Left lung (tissue), 10 donors: ENCODE measurements around the gene CYB5D1. TPM values are rescaled to one million over a fixed set of nuclear protein-coding genes. Genes with fewer than 3 reads are reported as not detected.
A peak's percentile ranks its signal among the peaks of the same experiment; 100 is the strongest.

Experiments used
- ATAC-seq: fragments of 200-7000 bp; cut with Tn5 transposase; one replicate; pipeline ENCODE4 v1.9.1; 2020; ENCODE audit warnings: moderate library complexity
- DNase-seq, 4 donors: peaks; one replicate each; pipeline ENCODE4 v3.0.0-alpha.2; 2013 to 2020
- H3K27ac ChIP-seq, 2 donors: fragments of 200-600 bp; sonication (generic) in 1 of 2; one replicate each; pipeline versions ENCODE4 v1.5.0 to v1.8.0; 2020 to 2021
- H3K27me3 ChIP-seq, 2 donors: fragments of 200-600 bp; sonication (generic) in 1 of 2; one replicate each; pipeline versions ENCODE4 v1.5.0 to v1.8.0; 2020 to 2021
- H3K36me3 ChIP-seq, 2 donors: fragments of 200-600 bp; sonication (generic) in 1 of 2; one replicate each; pipeline versions ENCODE4 v1.5.0 to v1.8.0; 2020 to 2021
- H3K4me1 ChIP-seq, 2 donors: fragments of 200-600 bp; one replicate each; pipeline ENCODE4 v1.8.0; 2021
- H3K4me3 ChIP-seq, 2 donors: fragments of 200-600 bp; sonication (generic) in 1 of 2; one replicate each; pipeline versions ENCODE4 v1.5.0 to v1.8.0; 2020 to 2021; ENCODE audit warnings: mild to moderate bottlenecking in 1 of 2
- H3K9me3 ChIP-seq, 2 donors: fragments of 200-600 bp; sonication (generic) in 1 of 2; one replicate each; pipeline versions ENCODE4 v1.5.0 to v1.8.0; 2020 to 2021
- CTCF ChIP-seq, 2 donors: fragments of 200-600 bp; sonication (generic) in 1 of 2; IDR thresholded peaks; one replicate each; pipeline versions ENCODE4 v1.5.0 to v1.8.0; 2021; ENCODE audit warnings: antibody characterized with exemption in 2 of 2
- intact Hi-C, 2 donors: fragments of 100-400 bp; cut with DNase I; formaldehyde crosslinking; loops; one replicate each; pipeline versions ENCODE4 v1.11.2 to v1.14.2; 2022
- polyA plus RNA-seq, 6 donors: library from polyadenylated mRNA; unstranded; fragments of 120-200 nt; gene quantifications; one replicate each; pipeline ENCODE4 v1.2.1, GENCODE V29; 2013; ENCODE audit not compliant: insufficient read length in 6 of 6
- total RNA-seq, 2 donors: library from RNA; stranded (reverse); fragmentation: NEBNext Ultra II Directional; extraction: Animal tissue kit (Norgen Biotek cat#: 25700); gene quantifications; one replicate each; pipeline ENCODE4 v1.2.1, GENCODE V29; 2021
- donor health status: DM: no; HTN: yes; CAD: no.
- donor health status: DM: no; HTN: no; CAD: no.

The CYB5D1 gene
- total and polyA plus RNA-seq, 8 donors, result 9.8 to 25.8 (median 19.2) TPM

GRCh38 chr17:7848739-7849129 is 9.1 kb upstream of the CYB5D1 start:
- Histone ChIP-seq H3K27me3 (no peaks in the 10 kb centered on the region), H3K36me3 (peaks cover 0 to 87% of the 10 kb centered on the region in 2 donors), H3K27ac (no peak overlapping the region), H3K4me1 (peaks cover 9 to 58% of the 10 kb centered on the region in 2 donors), H3K9me3 (no peaks in the 10 kb centered on the region), H3K4me3 (no peak overlapping the region)
- intact Hi-C loops, result no loop called here
- no peak for TF ChIP-seq CTCF (IDR thresholded peaks at IDR 0.05)
- ATAC-seq, result no peak
- no peak for DNase-seq

GRCh38 chr17:7849130-7849750 is 8.6 kb upstream of the CYB5D1 start:
- no peak for DNase-seq
- no peaks in the 10 kb centered on the region for H3K27me3 ChIP-seq
- H3K4me1 ChIP-seq, result peaks cover 9 to 60% of the 10 kb centered on the region in 2 donors
- no peaks in the 10 kb centered on the region for H3K9me3 ChIP-seq
- peaks cover 0 to 93% of the 10 kb centered on the region in 2 donors for H3K36me3 ChIP-seq
- H3K27ac ChIP-seq, result no peak overlapping the region
- ATAC-seq, result no peak
- no peak overlapping the region for H3K4me3 ChIP-seq
- intact Hi-C loops, result no loop called here
- TF ChIP-seq CTCF (IDR thresholded peaks at IDR 0.05), result no peak

GRCh38 chr17:7849751-7850504 is 7.9 kb upstream of the CYB5D1 start:
- peaks cover 9 to 66% of the 10 kb centered on the region in 2 donors for H3K4me1 ChIP-seq
- H3K9me3 ChIP-seq, result no peaks in the 10 kb centered on the region
- TF ChIP-seq CTCF (IDR thresholded peaks at IDR 0.05), result no peak
- no peaks in the 10 kb centered on the region for H3K27me3 ChIP-seq
- intact Hi-C loops, result no loop called here
- ATAC-seq (no peak), DNase-seq (no peak)
- peaks cover 0 to 99% of the 10 kb centered on the region in 2 donors for H3K36me3 ChIP-seq
- H3K27ac ChIP-seq, result peak overlapping the region in 1 of 2 donors; percentile 18
- no peak overlapping the region for H3K4me3 ChIP-seq

- Histone ChIP-seq H3K4me3 (peak overlapping the region in 1 of 2 donors; percentile 7), H3K36me3 (peaks cover 0 to 98% of the 10 kb centered on the region in 2 donors), H3K27me3 (no peaks in the 10 kb centered on the region), H3K27ac (no peak overlapping the region), H3K4me1 (peaks cover 10 to 66% of the 10 kb centered on the region in 2 donors), H3K9me3 (no peaks in the 10 kb centered on the region)
- TF ChIP-seq CTCF (IDR thresholded peaks at IDR 0.05), result no peak
- peak in 1 of 4 donors; percentile 36 for DNase-seq
- ATAC-seq, result no peak
- intact Hi-C loops, result no loop called here
Measured at GRCh38 chr17:7850701-7851437, 6.9 kb upstream of the CYB5D1 start.
